CD4-positive, alpha-beta T cell treated with Interleukin-1 beta for 1 hour (primary cell): Measurements from ENCODE around the gene ADK.
"Not testable (repeated sequence)": the region's sequence is repeated elsewhere in the genome, so short reads cannot be mapped to it uniquely, and the experiment has no call there.

Experiments used
- DNase-seq, 2 donors: peaks; one replicate each; pipeline ENCODE4 v3.0.0-alpha.2; 2020 to 2022

ADK gene

DNA sequence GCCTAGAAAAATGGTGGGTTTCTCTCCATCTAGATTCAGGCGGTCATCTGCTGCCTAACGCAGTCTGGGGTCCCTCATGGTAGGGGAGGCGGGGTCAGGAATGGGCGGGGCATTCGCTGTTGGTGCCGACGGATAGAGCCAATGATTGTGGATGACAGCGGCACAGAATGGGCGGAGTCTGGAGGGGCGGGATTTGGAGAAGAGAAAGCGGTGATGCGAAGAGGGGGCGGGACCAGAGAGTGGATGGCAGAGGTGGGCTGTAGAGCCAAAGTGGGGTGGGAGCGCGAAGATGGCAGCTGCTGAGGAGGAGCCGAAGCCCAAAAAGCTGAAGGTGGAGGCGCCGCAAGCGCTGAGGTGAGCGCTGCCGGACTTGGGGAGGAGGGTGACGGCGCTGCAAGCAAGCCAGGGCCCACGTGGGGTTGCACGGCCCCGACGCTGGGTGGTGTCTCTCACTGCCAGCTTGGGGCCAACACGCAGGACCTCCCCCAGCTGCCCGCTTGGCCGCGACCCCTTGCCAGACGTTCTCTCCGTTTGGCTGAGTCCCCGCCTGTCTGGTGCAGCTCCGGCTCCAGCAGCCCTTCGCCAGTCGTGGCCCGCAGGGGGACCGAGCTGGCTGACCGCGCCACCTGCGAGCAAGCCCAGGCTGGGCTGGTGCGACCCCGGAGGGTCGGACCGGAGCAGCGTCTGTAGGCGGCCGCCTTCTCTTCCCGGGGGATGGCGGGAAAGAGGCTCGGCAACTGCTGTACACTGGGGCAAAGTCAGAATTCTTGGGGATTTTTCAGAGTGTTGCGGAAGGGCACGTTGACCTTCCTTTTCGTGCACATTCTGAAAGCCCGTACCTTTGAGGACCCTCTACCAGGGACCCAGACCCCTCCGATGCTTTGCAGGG lies at the start of gene ADK:
TSS of gene ADK (plus strand) at position 232 of the 889 bp plus-strand sequence. CDS start at position 290, 58 bp downstream.
- peak; percentile 99 to 100 for DNase-seq

DNA sequence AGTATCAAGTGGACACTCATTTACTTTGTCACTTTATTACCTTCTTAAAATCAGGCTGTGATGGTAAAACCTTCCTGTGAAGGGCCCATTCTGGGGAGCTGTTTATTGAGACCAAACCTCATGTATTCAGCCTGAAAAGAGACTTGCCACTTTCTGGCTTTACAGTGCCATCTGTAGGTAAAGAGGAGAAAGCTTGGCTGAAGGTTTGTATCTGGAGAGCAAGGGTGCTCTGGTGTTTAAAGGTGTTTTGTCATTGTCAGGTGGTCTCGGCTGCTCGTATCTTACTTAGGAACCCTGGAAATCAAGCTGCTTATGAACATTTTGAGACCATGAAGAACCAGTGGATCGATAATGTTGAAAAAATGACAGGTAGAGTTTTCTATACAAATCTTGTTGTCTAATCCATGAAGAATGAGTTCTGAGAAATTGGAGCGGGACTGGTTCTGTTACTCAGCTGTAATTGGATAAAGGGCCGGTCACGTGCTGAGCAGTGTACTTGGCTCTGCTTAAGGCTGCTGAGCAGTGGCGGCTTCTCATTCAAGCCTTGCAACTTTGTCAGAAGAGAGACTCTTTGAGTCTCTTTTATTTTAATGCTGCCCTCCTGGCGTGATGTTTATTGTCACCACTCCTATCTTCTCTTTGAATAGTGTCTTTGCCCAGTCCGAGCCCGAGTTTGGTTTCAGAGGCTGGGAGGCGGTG lies 47.3 kb upstream of the ADK start:
- no peak for DNase-seq

DNA sequence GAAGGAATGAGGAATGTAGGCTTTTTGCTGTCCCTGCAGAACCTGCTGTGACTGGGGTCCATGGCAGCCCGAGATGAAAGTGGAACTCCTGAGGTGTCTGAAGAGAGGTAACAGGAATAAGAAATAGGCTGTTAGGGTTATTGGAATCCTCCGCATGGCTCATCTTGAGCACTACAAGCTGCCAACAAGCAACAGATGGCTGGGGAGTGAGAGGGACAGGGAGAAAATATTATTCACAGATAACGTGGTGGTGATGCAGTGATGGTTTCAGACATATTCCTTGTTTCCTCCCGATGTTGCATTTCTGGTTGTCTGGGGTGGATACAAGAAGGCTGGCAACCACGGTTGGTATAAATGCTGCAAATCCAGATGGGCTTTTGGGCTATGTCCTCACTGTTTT lies 46.5 kb upstream of the ADK start:
- no peak for DNase-seq

DNA sequence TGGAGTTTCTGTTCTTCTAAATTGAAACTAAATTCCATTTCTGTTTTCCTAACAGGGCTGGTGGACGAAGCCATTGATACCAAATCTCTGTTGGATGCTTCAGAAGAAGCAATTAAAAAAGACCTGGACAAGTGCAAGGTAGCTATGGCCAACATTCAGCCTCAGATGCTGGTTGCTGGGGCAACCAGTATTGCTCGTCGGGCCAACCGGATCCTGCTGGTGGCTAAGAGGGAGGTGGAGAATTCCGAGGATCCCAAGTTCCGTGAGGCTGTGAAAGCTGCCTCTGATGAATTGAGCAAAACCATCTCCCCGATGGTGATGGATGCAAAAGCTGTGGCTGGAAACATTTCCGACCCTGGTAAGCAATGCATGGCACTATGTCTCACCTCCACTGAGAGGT lies 46.0 kb upstream of the ADK start:
- no peak for DNase-seq

DNA sequence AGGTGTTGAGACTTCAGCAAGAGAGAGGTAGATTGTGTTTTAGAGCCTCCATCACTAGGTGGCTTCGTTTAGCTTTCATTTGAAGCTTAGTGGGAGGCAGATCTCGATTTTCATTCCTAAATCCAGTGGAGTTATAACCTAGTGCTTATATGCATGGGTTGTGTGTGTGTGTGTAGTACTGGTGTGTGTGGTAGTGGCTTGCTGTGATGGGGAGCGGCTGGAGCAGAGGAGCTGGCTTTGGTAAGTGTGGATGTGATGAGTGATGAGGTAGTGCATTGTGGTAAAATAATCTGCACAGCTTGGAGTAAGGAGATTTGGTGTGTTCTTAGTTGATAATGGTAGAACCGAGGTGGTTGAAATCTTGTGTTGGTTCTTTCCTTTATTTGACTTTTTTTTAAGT lies 43.6 kb upstream of the ADK start:
- no peak for DNase-seq

DNA sequence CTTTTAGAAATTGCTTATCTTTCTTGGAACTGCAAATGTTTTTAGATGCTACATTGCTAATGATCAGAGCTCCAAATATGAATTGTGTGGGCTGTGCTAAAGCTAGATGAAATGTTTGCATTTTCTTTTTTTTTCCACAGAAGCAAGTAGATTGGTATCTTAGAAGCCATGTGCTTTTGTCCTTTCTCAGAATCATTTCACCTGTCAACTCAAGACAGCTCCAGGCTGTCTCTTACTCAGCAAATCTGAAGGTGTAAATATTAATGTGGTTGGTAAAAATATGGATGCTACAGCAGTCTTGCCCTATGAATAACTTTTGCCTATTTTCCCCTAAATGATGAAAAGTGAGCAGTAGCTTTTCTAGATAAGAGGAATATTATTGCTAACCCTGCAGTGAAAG lies 41.6 kb upstream of the ADK start:
- no peak for DNase-seq

DNA sequence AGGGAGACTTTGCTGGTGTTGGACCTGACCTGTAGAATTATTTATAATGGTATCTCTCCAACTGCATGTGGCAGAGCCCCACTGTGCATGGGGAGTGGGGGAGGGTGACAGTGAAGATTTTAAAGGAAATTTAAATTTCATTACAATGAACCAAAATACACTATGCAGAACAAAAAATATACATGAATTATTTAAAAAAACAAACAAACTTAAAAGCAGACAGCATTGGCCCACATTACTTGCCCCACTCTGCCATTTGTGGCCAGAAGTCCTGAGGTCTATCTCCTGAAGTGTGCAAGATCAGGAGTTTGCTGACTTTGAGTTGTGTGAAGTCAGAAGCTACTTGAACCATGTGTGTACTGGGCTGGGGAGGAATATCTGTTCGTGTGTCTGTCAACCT lies 40.9 kb upstream of the ADK start:
- DNase-seq, result no peak

DNA sequence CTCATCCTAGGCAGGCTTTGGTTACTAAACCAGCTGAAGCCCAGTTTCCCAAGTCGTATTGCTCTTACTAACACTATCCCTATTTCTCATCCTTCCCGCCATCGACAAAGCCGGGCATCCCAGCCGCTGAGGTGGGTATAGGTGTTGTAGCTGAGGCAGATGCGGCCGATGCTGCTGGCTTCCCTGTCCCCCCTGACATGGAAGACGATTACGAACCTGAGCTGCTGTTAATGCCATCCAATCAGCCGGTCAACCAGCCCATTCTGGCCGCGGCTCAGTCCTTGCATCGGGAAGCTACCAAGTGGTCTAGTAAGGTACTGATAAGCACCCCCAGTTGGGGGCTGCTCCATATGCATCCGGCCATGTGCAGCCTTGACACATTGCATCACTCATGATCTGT lies 39.2 kb upstream of the ADK start:
- DNase-seq, result no peak

DNA sequence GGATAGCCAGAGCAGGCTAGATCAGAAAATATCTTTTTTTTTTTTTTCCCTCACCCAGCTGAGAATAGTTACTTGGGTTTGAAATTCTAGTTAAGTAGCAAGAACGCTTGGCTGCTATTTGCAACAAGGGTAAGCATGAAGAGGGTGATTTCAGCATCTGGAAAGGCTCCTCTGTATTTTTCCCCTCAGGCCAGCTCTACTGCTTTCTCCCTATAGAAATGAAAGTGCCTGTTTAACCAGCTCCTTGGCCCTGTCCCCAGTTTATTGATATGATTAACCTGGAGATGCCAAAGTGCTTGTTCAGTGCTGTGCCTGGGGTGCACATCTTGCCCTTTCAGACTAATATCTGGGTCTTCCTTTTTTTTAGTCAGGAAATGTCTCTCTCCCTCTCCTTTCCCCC lies 37.5 kb upstream of the ADK start:
- no peak for DNase-seq

DNA sequence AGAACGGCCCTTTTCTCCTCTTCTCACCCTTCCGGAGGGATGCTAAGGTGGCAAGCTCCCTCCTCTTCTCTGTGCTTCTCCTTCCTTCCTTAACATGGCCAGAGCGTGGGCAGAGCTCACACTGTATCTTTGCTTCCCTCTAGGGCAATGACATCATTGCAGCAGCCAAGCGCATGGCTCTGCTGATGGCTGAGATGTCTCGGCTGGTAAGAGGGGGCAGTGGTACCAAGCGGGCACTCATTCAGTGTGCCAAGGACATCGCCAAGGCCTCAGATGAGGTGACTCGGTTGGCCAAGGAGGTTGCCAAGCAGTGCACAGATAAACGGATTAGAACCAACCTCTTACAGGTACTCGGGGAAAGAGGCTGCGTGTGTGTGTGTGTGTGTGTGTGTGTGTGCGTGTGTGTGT lies 37.0 kb upstream of the ADK start:
- no peak for DNase-seq

DNA sequence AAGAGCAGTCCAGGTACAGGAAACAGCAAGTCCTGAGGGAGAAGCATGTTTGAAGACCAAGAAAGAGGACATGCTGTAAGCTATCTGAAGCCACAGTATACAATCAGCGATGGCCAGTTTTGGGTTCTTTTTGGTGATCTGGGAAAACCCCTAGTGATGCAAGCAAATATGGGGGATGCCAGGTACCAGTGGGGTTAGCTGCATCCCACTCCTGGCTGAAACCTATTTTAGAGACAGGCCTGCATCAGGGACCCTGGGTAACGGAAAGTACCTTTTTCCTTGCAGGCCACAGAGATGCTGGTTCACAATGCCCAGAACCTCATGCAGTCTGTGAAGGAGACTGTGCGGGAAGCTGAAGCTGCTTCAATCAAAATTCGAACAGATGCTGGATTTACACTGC lies 33.3 kb upstream of the ADK start:
- DNase-seq, result no peak

DNA sequence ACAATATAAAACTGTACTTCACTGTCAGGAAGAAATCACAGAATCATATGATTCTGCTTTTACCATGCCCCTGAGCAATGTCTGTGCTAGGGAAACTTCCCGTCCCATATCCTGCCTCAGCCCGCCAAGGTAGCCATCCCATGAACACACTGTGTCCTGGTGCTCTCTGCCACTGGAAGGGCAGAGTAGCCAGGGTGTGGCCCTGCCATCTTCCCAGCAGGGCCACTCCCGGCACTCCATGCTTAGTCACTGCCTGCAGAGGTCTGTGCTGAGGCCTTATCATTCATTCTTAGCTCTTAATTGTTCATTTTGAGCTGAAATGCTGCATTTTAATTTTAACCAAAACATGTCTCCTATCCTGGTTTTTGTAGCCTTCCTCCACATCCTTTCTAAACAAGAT lies 32.2 kb upstream of the ADK start:
- DNase-seq, result no peak

DNA sequence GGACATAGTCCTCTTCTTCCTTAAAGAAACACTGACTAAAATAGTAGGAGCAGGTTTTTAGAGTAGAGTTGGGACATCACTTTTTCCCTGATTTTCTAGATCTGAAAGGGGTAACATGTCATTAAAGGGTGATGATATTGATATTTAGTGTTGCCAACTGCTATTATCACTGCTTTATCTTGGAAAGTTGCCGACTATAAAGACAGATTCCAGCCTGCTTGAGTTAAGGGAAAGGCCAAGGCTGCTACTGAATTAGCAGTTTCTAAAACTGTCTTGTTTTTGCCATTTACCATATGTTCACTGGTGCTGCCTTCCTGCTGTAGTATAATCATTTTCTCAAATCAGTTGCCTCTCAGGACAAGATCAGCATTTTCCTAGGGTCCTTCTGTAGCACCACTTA lies 30.1 kb upstream of the ADK start:
- DNase-seq, result no peak

DNA sequence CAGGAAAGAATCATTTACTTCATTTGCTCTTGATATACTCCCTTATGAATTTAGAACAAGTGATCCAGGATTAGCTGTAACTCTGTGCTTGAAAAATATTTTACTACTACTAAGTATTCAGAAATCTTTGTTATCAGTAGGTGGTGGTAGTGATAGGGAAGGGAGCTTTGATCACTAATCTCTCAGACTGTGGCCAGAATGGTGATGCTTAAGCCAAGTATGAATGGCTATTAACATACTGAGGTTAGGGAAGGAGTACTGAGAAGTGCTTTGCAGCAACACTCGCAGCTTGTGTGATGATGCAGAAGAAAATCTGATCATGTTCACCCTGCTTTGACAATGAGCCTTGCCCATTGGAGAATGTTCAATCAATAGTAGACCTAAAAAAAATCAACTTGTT lies 29.7 kb upstream of the ADK start:
- no peak for DNase-seq

DNA sequence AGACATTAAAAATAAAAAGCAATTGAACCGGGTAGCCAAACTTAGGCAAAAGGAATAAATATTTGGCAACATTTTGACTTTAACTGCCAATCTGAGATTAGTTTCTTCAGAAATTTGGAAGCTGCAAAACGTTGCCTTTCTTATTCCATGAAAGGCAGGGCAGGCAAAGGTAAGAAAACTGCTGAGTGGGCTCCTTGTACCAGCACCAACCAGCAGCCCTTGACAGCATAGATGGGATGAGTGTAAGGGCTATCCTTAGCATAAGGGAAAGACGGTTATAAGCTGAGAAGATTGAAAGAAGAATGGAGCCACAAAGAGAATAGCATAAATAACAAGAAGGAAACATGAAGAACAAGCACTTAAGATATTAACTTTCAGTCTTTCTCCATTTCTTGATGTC lies 29.0 kb upstream of the ADK start:
- DNase-seq, result no peak

DNA sequence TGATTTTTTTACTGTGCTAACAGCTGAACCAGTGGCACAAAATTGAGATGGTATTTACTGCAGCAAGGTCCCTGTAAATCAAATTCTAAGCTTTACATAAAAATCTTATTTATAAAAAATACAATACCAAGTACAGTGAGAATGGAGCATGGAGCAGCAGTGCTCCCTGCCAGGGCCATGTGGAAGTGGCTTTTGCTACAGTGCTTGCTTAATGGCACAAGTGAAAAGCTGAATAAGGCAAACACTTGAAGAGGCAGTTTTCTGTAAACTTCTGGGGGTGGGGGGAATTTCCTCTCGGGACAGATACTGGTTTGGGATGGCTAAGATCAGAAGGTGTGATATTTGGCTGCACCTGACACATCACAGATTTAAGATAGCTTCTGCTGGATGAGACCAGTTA lies 27.9 kb upstream of the ADK start:
- no peak for DNase-seq

DNA sequence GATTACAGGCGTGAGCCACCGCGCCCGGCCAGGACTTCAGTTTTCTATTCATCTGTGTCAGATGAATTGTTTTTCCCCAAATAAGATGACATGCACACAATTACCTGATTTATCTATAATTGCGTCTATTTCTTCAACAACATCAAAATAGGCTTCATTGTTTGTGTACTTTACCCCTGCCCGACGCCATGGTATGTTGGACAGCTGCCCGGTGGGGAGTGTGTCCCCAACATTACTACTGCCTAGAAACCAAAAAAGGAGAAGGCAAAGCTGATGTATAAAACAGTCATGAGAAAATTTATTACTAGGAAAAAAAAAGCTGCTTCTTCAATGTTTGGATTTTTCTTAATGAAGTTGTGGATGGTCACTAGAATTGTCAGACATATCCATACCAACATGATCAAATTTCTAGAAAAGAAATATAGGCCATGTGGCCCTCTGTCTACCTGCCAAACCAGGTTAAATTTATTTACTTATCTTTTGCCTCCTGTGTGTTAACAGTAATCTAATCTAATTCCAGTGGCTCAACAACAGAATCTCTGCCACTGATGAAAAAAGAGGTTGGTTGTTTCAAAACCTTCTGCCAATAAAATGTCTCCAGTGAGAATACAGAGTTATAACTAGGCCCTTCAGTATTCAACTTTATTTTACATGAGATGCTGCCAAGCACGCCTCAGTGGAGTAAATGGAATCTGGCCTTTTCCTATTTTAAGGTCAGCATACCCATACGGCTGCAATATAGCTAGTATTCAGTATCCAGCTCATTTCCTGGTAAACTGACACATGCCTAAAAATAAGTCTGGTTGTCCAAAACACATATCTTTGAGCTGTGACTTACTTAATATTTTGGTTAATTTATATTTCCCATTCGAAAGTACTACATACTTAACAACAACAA lies 16.8 kb upstream of the ADK start:
- DNase-seq, result no peak

DNA sequence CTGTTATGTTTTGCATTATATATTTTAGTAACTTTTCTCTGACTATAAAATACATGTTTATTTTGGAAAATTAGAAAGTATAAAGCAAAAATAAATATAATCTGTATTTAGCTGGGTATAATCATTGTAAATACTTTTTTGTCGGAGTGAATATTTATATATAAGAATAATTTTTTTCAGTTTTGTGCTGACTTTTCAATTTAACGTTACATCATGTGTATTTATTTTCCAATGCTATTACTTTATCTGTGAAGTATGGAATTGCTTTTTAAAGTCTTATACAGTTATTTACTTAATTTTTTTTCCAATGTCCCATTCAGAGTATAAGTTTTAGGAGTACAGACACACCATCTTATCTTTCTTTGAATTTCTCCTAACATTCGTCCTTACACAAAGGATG lies 15.6 kb upstream of the ADK start:
- DNase-seq, result no peak

DNA sequence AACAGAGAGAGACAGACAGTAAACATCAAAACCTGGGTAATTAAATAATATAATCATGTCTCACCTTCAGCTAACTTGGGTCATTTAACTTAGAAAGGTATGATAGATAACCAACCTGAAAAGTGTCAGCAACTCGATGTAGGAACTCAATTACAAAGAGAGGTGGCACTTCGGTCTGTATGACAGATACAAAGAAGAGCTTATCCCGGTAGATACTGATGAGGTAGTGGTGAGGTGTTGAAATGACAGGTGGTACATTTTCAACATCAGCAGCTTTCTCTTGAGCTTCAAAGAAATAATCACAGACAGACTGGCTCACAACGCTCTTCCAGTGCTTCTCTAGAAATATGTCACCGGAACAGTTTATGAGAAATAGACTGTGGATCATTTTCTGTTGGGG lies 13.0 kb upstream of the ADK start:
- DNase-seq, result no peak

DNA sequence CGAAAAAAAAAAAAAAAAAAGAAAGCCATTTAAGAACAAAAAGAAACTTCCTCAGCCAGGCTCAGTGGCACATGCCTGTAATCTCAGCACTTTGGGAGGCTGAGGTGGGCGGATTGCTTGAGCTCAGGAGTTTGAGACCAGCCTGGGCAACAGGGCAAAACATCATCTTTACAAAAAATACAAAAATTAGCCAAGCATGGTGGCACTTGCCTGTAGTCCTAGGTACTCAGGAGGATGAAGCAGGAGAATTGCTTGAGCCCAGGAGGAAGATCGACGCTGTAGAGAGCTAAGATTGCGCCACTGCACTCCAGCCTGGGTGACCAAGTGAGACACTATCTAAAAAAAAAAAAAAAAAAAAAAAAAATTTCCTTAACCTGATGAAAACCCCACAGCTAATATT lies 12.4 kb upstream of the ADK start:
- DNase-seq, result not testable (repeated sequence)

DNA sequence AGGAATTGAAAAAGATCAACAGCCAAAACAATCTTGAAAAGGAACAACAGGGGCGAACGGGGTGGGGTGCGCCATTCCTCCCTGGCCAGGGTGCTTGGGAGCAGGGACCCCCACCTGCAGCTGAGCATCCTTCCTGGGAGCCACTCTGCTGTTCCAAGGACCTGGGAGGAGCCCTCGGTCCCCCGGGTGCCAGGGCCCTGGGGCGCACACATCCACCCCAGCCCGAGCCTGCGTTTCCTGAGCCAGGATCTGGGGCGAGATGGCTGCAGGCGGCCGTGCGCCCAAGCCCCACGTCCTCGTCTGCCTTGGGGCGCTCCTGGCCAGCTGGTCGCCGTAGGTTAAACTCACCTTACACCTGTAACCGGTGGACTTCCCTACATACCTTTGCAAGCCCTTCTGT lies 11.0 kb upstream of the ADK start:
- DNase-seq, result no peak

DNA sequence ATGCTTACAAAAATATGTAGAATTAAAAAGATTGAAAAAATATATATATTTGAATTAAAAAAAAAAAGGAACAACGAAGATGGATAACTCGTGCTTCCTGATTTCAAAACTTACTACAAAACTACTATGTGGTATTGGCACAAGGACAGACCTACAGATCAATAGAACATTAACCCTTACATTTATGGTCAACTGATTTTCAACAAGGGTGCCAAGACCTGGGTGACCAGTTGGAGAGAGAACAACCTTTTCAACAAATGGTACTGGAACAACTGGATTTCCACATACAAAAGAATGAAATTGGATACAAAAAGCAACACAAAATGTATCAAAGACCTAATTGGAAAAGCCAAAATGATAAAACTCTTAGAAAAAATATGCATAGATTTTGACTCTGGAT lies 10.5 kb upstream of the ADK start:
- no peak for DNase-seq

DNA sequence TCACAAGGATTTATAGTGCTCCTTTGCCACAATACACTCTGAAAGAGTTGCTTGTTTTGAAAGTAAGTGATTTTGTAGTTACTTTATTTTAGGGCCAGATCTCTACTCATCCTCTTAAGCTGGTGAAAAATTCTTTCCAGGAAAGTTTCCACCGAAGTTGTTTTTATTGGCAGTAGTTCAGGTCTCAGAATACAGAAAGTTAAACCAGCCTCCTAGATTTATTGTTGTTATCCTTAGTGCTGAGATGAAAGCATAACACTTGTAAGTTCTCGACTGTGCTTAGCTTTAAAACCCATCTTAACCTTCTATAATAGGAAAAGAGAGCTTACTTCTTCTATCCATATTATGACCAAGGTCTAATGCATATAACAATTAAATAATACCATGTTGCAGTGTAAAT lies 5.9 kb upstream of the ADK start:
- DNase-seq, result no peak

DNA sequence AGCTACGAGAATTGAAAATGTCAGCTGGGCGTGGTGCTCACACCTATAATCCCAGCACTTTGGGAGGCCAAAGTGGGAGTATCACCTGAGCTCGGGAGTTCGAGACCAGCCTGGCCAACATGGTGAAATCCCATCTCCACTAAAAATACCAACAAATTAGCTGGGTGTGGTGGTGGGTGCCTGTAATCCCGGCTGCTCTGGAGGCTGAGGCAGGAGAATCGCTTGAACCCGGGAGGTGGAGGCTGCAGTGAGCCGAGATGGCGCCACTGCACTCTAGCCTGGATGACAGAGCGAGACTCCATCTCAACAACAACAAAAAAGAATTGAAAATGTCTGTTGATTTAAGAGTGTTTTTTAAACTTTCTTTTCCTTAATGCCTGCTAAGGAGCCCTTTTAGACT lies 4.0 kb upstream of the ADK start:
- DNase-seq, result not testable (repeated sequence)
